ENCODE measurements around the gene CTAGE1.

The CTAGE1 gene

DNA sequence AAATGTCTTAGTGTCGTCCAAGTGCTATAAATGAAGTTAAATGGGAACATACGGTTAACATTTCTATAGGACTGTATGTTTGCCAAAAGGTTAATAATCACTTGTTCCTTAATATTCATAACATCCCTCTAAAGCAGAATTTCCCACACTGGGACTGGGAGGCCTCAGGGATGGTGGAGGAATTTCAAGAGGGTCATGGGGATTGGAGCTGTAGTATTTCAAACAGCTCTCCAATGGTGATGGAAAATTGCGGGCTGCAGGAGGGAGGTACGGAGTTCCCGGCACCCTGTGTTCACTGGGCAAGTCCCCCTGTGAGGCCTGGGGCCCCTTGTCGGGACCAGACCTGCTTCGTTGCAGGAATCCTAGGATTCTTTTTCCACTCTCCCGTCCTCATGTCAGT lies 39.8 kb upstream of the CTAGE1 start:
- TF ChIP-seq, protein P1, sequence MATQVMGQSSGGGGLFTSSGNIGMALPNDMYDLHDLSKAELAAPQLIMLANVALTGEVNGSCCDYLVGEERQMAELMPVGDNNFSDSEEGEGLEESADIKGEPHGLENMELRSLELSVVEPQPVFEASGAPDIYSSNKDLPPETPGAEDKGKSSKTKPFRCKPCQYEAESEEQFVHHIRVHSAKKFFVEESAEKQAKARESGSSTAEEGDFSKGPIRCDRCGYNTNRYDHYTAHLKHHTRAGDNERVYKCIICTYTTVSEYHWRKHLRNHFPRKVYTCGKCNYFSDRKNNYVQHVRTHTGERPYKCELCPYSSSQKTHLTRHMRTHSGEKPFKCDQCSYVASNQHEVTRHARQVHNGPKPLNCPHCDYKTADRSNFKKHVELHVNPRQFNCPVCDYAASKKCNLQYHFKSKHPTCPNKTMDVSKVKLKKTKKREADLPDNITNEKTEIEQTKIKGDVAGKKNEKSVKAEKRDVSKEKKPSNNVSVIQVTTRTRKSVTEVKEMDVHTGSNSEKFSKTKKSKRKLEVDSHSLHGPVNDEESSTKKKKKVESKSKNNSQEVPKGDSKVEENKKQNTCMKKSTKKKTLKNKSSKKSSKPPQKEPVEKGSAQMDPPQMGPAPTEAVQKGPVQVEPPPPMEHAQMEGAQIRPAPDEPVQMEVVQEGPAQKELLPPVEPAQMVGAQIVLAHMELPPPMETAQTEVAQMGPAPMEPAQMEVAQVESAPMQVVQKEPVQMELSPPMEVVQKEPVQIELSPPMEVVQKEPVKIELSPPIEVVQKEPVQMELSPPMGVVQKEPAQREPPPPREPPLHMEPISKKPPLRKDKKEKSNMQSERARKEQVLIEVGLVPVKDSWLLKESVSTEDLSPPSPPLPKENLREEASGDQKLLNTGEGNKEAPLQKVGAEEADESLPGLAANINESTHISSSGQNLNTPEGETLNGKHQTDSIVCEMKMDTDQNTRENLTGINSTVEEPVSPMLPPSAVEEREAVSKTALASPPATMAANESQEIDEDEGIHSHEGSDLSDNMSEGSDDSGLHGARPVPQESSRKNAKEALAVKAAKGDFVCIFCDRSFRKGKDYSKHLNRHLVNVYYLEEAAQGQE (IDR thresholded peaks at IDR 0.05; ENCODE audit: low read depth), result no peak
- TF ChIP-seq CEBPB (IDR thresholded peaks at IDR 0.05) (no peak), EGR1 (IDR thresholded peaks at IDR 0.05) (no peak), TEAD4 (IDR thresholded peaks at IDR 0.05) (no peak), ZBTB7A (IDR thresholded peaks at IDR 0.05; ENCODE audit: low read depth) (no peak), TAF1 (IDR thresholded peaks at IDR 0.05; ENCODE audit: low read depth) (no peak), EP300 (IDR thresholded peaks at IDR 0.05; ENCODE audit: borderline replicate concordance) (no peak), RAD21 (IDR thresholded peaks at IDR 0.05; ENCODE audit: low read depth) (no peak), NFIC (IDR thresholded peaks at IDR 0.05) (no peak), FOXM1 (IDR thresholded peaks at IDR 0.05; ENCODE audit: borderline replicate concordance, low read depth) (no peak), CREB1 (IDR thresholded peaks at IDR 0.05; ENCODE audit: low read depth) (no peak), YY1 (IDR thresholded peaks at IDR 0.05; ENCODE audit: low read depth) (no peak), TCF12 (IDR thresholded peaks at IDR 0.05; ENCODE audit: low read depth) (no peak)
- TF ChIP-seq, protein P2, sequence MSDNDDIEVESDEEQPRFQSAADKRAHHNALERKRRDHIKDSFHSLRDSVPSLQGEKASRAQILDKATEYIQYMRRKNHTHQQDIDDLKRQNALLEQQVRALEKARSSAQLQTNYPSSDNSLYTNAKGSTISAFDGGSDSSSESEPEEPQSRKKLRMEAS (IDR thresholded peaks at IDR 0.05), result no peak
- TF ChIP-seq, protein P3, sequence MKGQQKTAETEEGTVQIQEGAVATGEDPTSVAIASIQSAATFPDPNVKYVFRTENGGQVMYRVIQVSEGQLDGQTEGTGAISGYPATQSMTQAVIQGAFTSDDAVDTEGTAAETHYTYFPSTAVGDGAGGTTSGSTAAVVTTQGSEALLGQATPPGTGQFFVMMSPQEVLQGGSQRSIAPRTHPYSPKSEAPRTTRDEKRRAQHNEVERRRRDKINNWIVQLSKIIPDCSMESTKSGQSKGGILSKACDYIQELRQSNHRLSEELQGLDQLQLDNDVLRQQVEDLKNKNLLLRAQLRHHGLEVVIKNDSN (IDR thresholded peaks at IDR 0.05), result no peak

DNA sequence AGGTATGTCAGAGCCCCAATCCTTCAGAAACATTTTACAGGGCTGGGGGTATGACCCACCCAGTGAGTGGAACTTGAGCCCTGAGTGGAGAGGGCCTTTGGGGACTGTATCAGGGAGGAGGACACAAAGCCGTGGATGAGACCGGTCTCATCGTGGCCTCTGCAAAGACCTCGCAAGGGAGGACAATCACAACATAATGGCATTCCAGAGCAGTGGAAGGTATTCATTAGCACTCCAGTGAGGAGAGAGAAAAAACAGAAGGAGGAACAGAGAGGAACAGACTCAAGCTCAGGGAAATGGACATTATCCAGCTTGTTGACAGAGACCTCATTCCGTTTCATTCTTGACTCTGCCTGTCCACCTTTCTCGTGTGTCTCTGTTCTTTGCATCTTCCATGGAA lies 38.8 kb upstream of the CTAGE1 start:
- TF ChIP-seq FOXM1 (IDR thresholded peaks at IDR 0.05; ENCODE audit: borderline replicate concordance, low read depth), result no peak
- TF ChIP-seq EGR1 (IDR thresholded peaks at IDR 0.05), result no peak
- TF ChIP-seq ZBTB7A (IDR thresholded peaks at IDR 0.05; ENCODE audit: low read depth), result no peak
- TF ChIP-seq NFIC (IDR thresholded peaks at IDR 0.05), result no peak
- no peak for TF ChIP-seq CREB1 (IDR thresholded peaks at IDR 0.05; ENCODE audit: low read depth)
- TF ChIP-seq, protein P3 (IDR thresholded peaks at IDR 0.05), result no peak
- no peak for TF ChIP-seq YY1 (IDR thresholded peaks at IDR 0.05; ENCODE audit: low read depth)
- no peak for TF ChIP-seq TCF12 (IDR thresholded peaks at IDR 0.05; ENCODE audit: low read depth)
- TF ChIP-seq TEAD4 (IDR thresholded peaks at IDR 0.05), result no peak
- TF ChIP-seq, protein P1 (IDR thresholded peaks at IDR 0.05; ENCODE audit: low read depth), result no peak
- no peak for TF ChIP-seq RAD21 (IDR thresholded peaks at IDR 0.05; ENCODE audit: low read depth)
- no peak for TF ChIP-seq TAF1 (IDR thresholded peaks at IDR 0.05; ENCODE audit: low read depth)
- no peak for TF ChIP-seq CEBPB (IDR thresholded peaks at IDR 0.05)
- no peak for TF ChIP-seq EP300 (IDR thresholded peaks at IDR 0.05; ENCODE audit: borderline replicate concordance)
- TF ChIP-seq, protein P2 (IDR thresholded peaks at IDR 0.05), result no peak

DNA sequence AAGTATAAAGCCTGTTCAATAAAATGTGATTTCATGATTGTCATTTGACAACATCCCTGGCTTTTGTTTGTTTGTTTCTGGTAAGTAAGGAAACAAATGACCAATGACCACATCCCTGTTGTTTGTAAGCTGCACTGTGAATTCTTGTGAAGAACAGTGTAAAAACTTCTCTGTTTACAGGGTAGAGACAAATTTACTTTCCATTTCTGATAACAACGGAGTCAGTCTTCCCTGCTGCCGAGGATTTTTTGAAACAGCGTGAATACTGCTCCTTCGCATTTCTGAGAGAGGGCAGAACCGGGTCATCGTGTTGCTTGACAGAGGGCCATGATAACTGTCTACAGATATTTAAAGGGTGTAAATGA lies 38.4 kb upstream of the CTAGE1 start:
- TF ChIP-seq NFIC (IDR thresholded peaks at IDR 0.05) (no peak), YY1 (IDR thresholded peaks at IDR 0.05; ENCODE audit: low read depth) (no peak), RAD21 (IDR thresholded peaks at IDR 0.05; ENCODE audit: low read depth) (no peak), CREB1 (IDR thresholded peaks at IDR 0.05; ENCODE audit: low read depth) (no peak), FOXM1 (IDR thresholded peaks at IDR 0.05; ENCODE audit: borderline replicate concordance, low read depth) (no peak), ZBTB7A (IDR thresholded peaks at IDR 0.05; ENCODE audit: low read depth) (no peak), EP300 (IDR thresholded peaks at IDR 0.05; ENCODE audit: borderline replicate concordance) (no peak), CEBPB (IDR thresholded peaks at IDR 0.05) (no peak), TAF1 (IDR thresholded peaks at IDR 0.05; ENCODE audit: low read depth) (no peak), EGR1 (IDR thresholded peaks at IDR 0.05) (no peak), TEAD4 (IDR thresholded peaks at IDR 0.05) (no peak), TCF12 (IDR thresholded peaks at IDR 0.05; ENCODE audit: low read depth) (no peak)
- TF ChIP-seq, protein P1 (IDR thresholded peaks at IDR 0.05; ENCODE audit: low read depth), result no peak
- TF ChIP-seq, protein P3 (IDR thresholded peaks at IDR 0.05), result no peak
- TF ChIP-seq, protein P2 (IDR thresholded peaks at IDR 0.05), result no peak

Measured in Ishikawa (cell line).